A549 (cell line): Measurements from ENCODE around the gene SLC25A46. TPM values are rescaled to one million over a fixed set of nuclear protein-coding genes. Genes with fewer than 3 reads are reported as not detected.
A peak's percentile ranks its signal among the peaks of the same experiment; 100 is the strongest.

Source experiments
- ATAC-seq, 2 experiments: fragments of 200-7000 bp in 1 of 2; fragments of >200 bp in 1 of 2; cut with Nextera tagmentation in 1 of 2; cut with Tn5 transposase in 1 of 2; 3 replicates each; pipeline versions ENCODE4 v1.8.0 to v1.9.1; 2018 to 2020; ENCODE audit warnings: mild to moderate bottlenecking in 1 of 2, moderate library complexity in 1 of 2
- CTCF ChIA-PET: fragments of 300-600 bp; sonication (Branson Sonifier 250); formaldehyde crosslinking; extraction: SDS; loops from one replicate; lab custom pipeline; 2021; ENCODE audit warnings: antibody characterized with exemption, inconsistent platforms; lab: Yijun Ruan, JAX
- POLR2A ChIA-PET: fragments of 350-600 bp; formaldehyde crosslinking; extraction: SDS; loops from one replicate; lab custom pipeline; 2021; ENCODE audit warnings: antibody characterized with exemption, inconsistent platforms; lab: Yijun Ruan, JAX
- DNase-seq, 2 experiments: peaks; one replicate each; pipeline versions ENCODE4 v3.0.0 to v3.0.0-alpha.2; 2011 to 2016; ENCODE audit warnings: low read depth in 1 of 2, low spot score in 1 of 2
- FAIRE-seq: peaks from 2 replicates; lab custom pipeline; 2011; peaks lifted over from hg19 to GRCh38; lab: Jason Lieb, UNC
- H3K27ac ChIP-seq, 2 experiments: fragments of >200 bp; sonication (Bioruptor Twin); formaldehyde crosslinking; 3 replicates each; pipeline ENCODE4 v1.5.1; 2016 to 2017
- H3K4me1 ChIP-seq: fragments of >200 bp; sonication (Bioruptor Twin); formaldehyde crosslinking; 3 replicates; pipeline ENCODE4 v1.6.1; 2016
- H3K4me2 ChIP-seq: fragments of >200 bp; sonication (Bioruptor Twin); formaldehyde crosslinking; 3 replicates; pipeline ENCODE4 v1.6.1; 2016
- H3K4me3 ChIP-seq: fragments of >200 bp; sonication (Bioruptor Twin); formaldehyde crosslinking; 3 replicates; pipeline ENCODE4 v1.5.1; 2016
- H3K9me3 ChIP-seq: fragments of >200 bp; sonication (Bioruptor Twin); formaldehyde crosslinking; 3 replicates; pipeline ENCODE4 v1.6.1; 2016
- BHLHE40 ChIP-seq: IDR thresholded peaks from 2 replicates; pipeline ENCODE4 v1.6.1; 2012; ENCODE audit warnings: low read depth, low read length, inconsistent platforms
- CEBPB ChIP-seq, 2 experiments: fragments of >200 bp in 1 of 2; sonication (Bioruptor Twin) in 1 of 2; formaldehyde crosslinking in 1 of 2; IDR thresholded peaks; 2 replicates each; pipeline ENCODE4 v1.6.1; 2012 to 2016
- CHD2 ChIP-seq: fragments of 150-350 bp; IDR thresholded peaks from 2 replicates; pipeline ENCODE4 v1.6.1; 2014; ENCODE audit warnings: low read length; ENCODE audit not compliant: partially characterized antibody
- CHD4 ChIP-seq: fragments of 200-600 bp; sonication (generic); IDR thresholded peaks from 2 replicates; pipeline ENCODE4 v1.6.1; 2016; ENCODE audit warnings: antibody characterized with exemption, mild to moderate bottlenecking, borderline replicate concordance
- EHF ChIP-seq: fragments of 250-450 bp; sonication (Bioruptor Pico); IDR thresholded peaks from 2 replicates; pipeline ENCODE4 v1.5.0; 2020; ENCODE audit warnings: mild to moderate bottlenecking
- FOXS1 ChIP-seq: fragments of 250-450 bp; sonication (Bioruptor Pico); IDR thresholded peaks from 2 replicates; pipeline ENCODE4 v1.5.0; 2020; ENCODE audit warnings: mild to moderate bottlenecking, moderate library complexity
- HEYL ChIP-seq: fragments of 250-450 bp; sonication (Bioruptor Pico); IDR thresholded peaks from 2 replicates; pipeline ENCODE4 v1.8.0; 2021; ENCODE audit warnings: mild to moderate bottlenecking, moderate library complexity
- HOXA7 ChIP-seq: fragments of 250-450 bp; sonication (Bioruptor Pico); IDR thresholded peaks from 2 replicates; pipeline ENCODE4 v1.5.0; 2020; ENCODE audit warnings: mild to moderate bottlenecking, moderate library complexity
- JUN ChIP-seq, 2 experiments: fragments of >200 bp; sonication (Bioruptor Twin); formaldehyde crosslinking; IDR thresholded peaks; 2 replicates in 1 of 2; 3 replicates in 1 of 2; pipeline ENCODE4 v1.6.1; 2016 to 2017
- JUNB ChIP-seq: fragments of >200 bp; sonication (Bioruptor Twin); formaldehyde crosslinking; IDR thresholded peaks from 2 replicates; pipeline ENCODE4 v1.6.1; 2016
- KDM1A ChIP-seq: fragments of 200-600 bp; sonication (generic); IDR thresholded peaks from 2 replicates; pipeline ENCODE4 v1.6.1; 2016; ENCODE audit warnings: low read depth, mild to moderate bottlenecking
- KDM5A ChIP-seq: fragments of 200-600 bp; sonication (generic); IDR thresholded peaks from 2 replicates; pipeline ENCODE4 v1.6.1; 2016; ENCODE audit warnings: antibody characterized with exemption, mild to moderate bottlenecking
- MAFK ChIP-seq: fragments of 450-650 bp; IDR thresholded peaks from 2 replicates; pipeline ENCODE4 v1.6.1; 2014; ENCODE audit not compliant: partially characterized antibody
- MYC ChIP-seq: IDR thresholded peaks from 2 replicates; pipeline ENCODE4 v1.6.1; 2012; ENCODE audit warnings: mild to moderate bottlenecking, inconsistent platforms, low read length, improper control_type of control experiment, borderline replicate concordance
- NFE2L2 ChIP-seq: fragments of 150-350 bp; conservative IDR thresholded peaks from 2 replicates; pipeline ENCODE4 v1.6.1; 2014; ENCODE audit warnings: low read length
- NPAS2 ChIP-seq: fragments of 250-450 bp; sonication (Bioruptor Pico); IDR thresholded peaks from 2 replicates; pipeline ENCODE4 v1.8.0; 2022; ENCODE audit warnings: mild to moderate bottlenecking, moderate library complexity, borderline replicate concordance
- PHF8 ChIP-seq: fragments of 200-600 bp; sonication (generic); IDR thresholded peaks from 2 replicates; pipeline ENCODE4 v1.6.1; 2016; ENCODE audit warnings: low read depth, mild to moderate bottlenecking, antibody characterized with exemption, moderate library complexity, borderline replicate concordance
- POLR2A ChIP-seq: IDR thresholded peaks from 2 replicates; pipeline ENCODE4 v1.6.1; 2012; ENCODE audit warnings: mild to moderate bottlenecking, low read length
- POLR2AphosphoS2 ChIP-seq: conservative IDR thresholded peaks from 2 replicates; pipeline ENCODE4 v1.6.1; 2012; ENCODE audit warnings: low read length, improper control_type of control experiment, inconsistent platforms
- RCOR1 ChIP-seq: fragments of 150-350 bp; IDR thresholded peaks from 2 replicates; pipeline ENCODE4 v1.6.1; 2014; ENCODE audit warnings: antibody characterized with exemption, low read length, low read depth
- SMC3 ChIP-seq: fragments of >200 bp; sonication (Bioruptor Twin); formaldehyde crosslinking; IDR thresholded peaks from 3 replicates; pipeline ENCODE4 v1.6.1; 2018; ENCODE audit warnings: inconsistent platforms
- TFCP2L1 ChIP-seq: fragments of 250-450 bp; sonication (Bioruptor Pico); IDR thresholded peaks from 2 replicates; pipeline ENCODE4 v1.5.0; 2021; ENCODE audit warnings: mild to moderate bottlenecking
- TP53 ChIP-seq: fragments of 250-450 bp; sonication (Bioruptor Pico); IDR thresholded peaks from 2 replicates; pipeline ENCODE4 v1.5.0; 2021; ENCODE audit warnings: mild to moderate bottlenecking, moderate library complexity
- ZC3H11A ChIP-seq: fragments of 450-650 bp; IDR thresholded peaks from 2 replicates; pipeline ENCODE4 v1.6.1; 2014; ENCODE audit warnings: antibody characterized with exemption, mild to moderate bottlenecking
- ZFP36 ChIP-seq: fragments of 450-650 bp; IDR thresholded peaks from 2 replicates; pipeline ENCODE4 v1.6.1; 2014; ENCODE audit warnings: borderline replicate concordance; ENCODE audit not compliant: partially characterized antibody
- ZNF302 ChIP-seq: fragments of 250-450 bp; sonication (Bioruptor Pico); IDR thresholded peaks from 2 replicates; pipeline ENCODE4 v1.9.0; 2021; ENCODE audit warnings: inconsistent platforms, mild to moderate bottlenecking, moderate library complexity
- WGBS: methylation state at CpG from one replicate; pipeline ENCODE4 v1.1.6; 2017; ENCODE audit errors: missing lambda C conversion rate; 5-methylcytosine and 5-hydroxymethylcytosine counted together
- polyA plus RNA-seq, 4 experiments: library from polyadenylated mRNA; depleted of rRNA in 3 of 4; stranded (reverse); fragments of >200 nt; fragmentation: RNase III in 1 of 4; extraction: RNeasy Plus Mini Kit Qiagen cat#74134 plus additional on column Dnase treatment in 1 of 4; gene quantifications; 2 replicates in 3 of 4; 3 replicates in 1 of 4; pipeline ENCODE4 v1.2.3, GENCODE V29; 2011 to 2017
- TF ChIP-seq, protein P1 (sequence below): fragments of 150-350 bp; IDR thresholded peaks from 2 replicates; pipeline ENCODE4 v1.6.1; 2014; ENCODE audit warnings: low read depth, mild to moderate bottlenecking, low read length
- TF ChIP-seq, protein P2 (sequence below): fragments of 200-600 bp; sonication (generic); IDR thresholded peaks from 2 replicates; pipeline ENCODE4 v1.6.1; 2016; ENCODE audit warnings: antibody characterized with exemption, mild to moderate bottlenecking, moderate library complexity

Gene SLC25A46
- polyA plus RNA-seq, 2 of the 4 experiments (the other 2 are of a cell fraction): 29.2 to 41.7 TPM

DNA sequence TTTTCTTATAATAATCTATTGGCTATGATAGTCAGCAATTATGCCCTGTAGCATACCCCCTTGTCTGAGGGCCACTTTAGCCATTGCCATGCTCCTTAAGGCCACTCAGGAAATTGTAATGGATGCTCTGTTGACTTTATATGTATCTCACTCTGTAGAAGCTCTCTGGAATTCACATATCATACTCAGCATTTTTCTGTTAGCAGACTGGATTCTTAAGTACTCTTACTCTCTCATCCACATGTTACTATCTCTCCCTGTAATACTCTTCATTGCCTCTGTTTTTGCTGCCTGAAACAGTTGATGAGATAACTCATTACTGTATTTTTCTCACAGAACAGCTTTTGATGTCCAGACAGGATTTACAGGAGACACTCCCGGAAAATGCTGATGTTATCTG is 36.5 kb upstream of the SLC25A46 start (continued):
- TF ChIP-seq SMC3 (no peak), TFCP2L1 (CRISPR knock-in tag) (no peak)

- Histone ChIP-seq H3K4me1 (no peaks in the 10 kb centered on the region), H3K4me2 (no peak overlapping the region), H3K9me3 (no peaks in the 10 kb centered on the region), H3K27ac (no peak overlapping the region), H3K4me3 (no peak overlapping the region)
- FAIRE-seq (no peak), ATAC-seq (no peak), DNase-seq (no peak)
- TF ChIP-seq EHF (no peak), NPAS2 (no peak), HEYL (CRISPR knock-in tag) (no peak), CHD2 (no peak)
- ChIA-PET POLR2A (no interaction called here), CTCF (interaction anchor here (1.3 kb wide), 1 partner anchor 13 kb away, joined by 3 read pairs; no protein-coding TSS in a partner anchor)
- WGBS: 4% methylated on average over 3 of the region's 3 CpGs
These were observed 36.1 kb upstream of the SLC25A46 start for GRCh38 chr5:110702704-110703103.

DNA sequence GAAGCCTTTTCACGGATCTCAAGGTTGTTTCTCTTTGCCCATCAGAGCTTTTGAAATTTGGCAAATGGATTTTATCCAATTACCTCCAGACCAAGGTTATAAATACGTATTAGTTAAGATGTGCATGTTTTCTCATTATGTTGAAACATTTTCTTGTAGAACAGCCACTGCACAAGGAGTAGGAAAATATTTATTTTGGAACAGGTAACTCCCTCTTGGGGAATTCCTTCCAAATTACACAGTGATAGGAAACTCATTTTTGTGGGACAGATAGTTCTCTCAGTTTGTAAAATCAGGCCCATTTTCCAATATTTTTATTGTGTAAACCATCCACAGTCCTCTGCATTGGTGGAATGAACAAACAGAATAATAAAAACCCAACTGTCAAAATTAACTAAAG is 35.3 kb upstream of the SLC25A46 start:
- TF ChIP-seq ZC3H11A (no peak), EHF (no peak), KDM1A (no peak), TFCP2L1 (CRISPR knock-in tag) (no peak), KDM5A (no peak), ZNF302 (no peak), POLR2AphosphoS2 (no peak), POLR2A (no peak), CEBPB (IDR thresholded peaks at IDR 0.05) (no peak), ZFP36 (no peak), FOXS1 (CRISPR knock-in tag) (no peak), TP53 (no peak), HOXA7 (CRISPR knock-in tag) (no peak), PHF8 (no peak), JUN (IDR thresholded peaks at IDR 0.05) (no peak), RCOR1 (no peak), CHD4 (no peak), JUNB (no peak), MYC (no peak)
- TF ChIP-seq, protein P1, sequence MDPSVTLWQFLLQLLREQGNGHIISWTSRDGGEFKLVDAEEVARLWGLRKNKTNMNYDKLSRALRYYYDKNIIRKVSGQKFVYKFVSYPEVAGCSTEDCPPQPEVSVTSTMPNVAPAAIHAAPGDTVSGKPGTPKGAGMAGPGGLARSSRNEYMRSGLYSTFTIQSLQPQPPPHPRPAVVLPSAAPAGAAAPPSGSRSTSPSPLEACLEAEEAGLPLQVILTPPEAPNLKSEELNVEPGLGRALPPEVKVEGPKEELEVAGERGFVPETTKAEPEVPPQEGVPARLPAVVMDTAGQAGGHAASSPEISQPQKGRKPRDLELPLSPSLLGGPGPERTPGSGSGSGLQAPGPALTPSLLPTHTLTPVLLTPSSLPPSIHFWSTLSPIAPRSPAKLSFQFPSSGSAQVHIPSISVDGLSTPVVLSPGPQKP: no peak
- DNase-seq (no peak), FAIRE-seq (no peak), ATAC-seq (no peak)
- H3K9me3 ChIP-seq: no peaks in the 10 kb centered on the region
- no peak overlapping the region for H3K27ac ChIP-seq
- H3K4me1 ChIP-seq: no peaks in the 10 kb centered on the region
- WGBS: 2% methylated on average over 2 of the region's 2 CpGs
- no peak overlapping the region for H3K4me3 ChIP-seq
- no peak overlapping the region for H3K4me2 ChIP-seq
- CTCF ChIA-PET: no interaction called here
- POLR2A ChIA-PET: no interaction called here

GRCh38 chr5:110705349-110705748 is 33.5 kb upstream of the SLC25A46 start:
- Histone ChIP-seq H3K4me3 (no peak overlapping the region), H3K4me2 (no peak overlapping the region), H3K9me3 (no peaks in the 10 kb centered on the region), H3K4me1 (no peaks in the 10 kb centered on the region), H3K27ac (no peak overlapping the region)
- TF ChIP-seq, protein P1: no peak
- no peak for TF ChIP-seq BHLHE40
- no peak for TF ChIP-seq NFE2L2
- TF ChIP-seq, protein P2, sequence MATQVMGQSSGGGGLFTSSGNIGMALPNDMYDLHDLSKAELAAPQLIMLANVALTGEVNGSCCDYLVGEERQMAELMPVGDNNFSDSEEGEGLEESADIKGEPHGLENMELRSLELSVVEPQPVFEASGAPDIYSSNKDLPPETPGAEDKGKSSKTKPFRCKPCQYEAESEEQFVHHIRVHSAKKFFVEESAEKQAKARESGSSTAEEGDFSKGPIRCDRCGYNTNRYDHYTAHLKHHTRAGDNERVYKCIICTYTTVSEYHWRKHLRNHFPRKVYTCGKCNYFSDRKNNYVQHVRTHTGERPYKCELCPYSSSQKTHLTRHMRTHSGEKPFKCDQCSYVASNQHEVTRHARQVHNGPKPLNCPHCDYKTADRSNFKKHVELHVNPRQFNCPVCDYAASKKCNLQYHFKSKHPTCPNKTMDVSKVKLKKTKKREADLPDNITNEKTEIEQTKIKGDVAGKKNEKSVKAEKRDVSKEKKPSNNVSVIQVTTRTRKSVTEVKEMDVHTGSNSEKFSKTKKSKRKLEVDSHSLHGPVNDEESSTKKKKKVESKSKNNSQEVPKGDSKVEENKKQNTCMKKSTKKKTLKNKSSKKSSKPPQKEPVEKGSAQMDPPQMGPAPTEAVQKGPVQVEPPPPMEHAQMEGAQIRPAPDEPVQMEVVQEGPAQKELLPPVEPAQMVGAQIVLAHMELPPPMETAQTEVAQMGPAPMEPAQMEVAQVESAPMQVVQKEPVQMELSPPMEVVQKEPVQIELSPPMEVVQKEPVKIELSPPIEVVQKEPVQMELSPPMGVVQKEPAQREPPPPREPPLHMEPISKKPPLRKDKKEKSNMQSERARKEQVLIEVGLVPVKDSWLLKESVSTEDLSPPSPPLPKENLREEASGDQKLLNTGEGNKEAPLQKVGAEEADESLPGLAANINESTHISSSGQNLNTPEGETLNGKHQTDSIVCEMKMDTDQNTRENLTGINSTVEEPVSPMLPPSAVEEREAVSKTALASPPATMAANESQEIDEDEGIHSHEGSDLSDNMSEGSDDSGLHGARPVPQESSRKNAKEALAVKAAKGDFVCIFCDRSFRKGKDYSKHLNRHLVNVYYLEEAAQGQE: no peak
- TF ChIP-seq MAFK: peak; percentile 41
- DNase-seq (no peak), ATAC-seq (no peak), FAIRE-seq (no peak)
- CTCF ChIA-PET: no interaction called here
- POLR2A ChIA-PET: no interaction called here
